ENCODE results near the gene NKD2.
"Not testable (repeated sequence)": the region's sequence is repeated elsewhere in the genome, so short reads cannot be mapped to it uniquely, and the experiment has no call there.

NKD2 gene

DNA sequence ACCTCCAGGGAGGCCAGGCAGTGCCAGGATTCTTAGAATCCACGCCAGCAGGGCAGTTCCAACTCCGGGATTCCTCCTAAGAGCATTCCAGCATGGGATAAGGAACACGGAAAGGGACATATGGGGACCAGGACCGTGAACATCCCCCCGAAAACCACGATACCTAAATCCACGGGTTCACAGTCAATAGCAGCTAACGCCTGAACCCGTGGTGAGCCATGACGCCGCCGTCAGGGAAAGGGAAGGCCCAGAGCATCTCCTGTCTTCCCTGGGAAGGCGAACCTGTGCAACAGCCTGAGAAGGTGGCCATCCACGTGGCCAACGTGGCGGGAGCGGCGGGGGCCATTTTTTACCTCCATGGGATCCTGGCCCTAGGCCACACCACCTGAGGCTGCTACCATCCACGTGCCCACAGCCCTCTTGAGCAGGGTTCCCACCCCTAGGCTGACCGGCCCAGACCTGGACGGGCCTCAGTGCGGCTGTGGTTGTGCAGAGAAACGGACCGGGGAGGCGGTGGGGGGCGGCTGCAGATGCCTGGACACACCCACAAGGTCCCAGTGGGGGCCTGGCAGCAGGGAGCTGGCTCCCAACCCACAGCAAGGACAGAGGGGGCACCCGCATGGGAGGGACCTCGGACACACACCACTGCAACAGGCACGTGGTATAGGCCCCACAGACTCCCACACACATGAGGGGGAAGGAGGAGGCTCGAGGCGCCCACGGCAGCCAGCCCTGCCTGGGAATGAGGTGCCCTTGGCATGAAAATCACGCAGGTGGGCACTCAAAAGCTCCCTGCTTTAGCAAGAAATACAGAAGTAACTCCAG is 60.5 kb downstream of the NKD2 start:
- DNase-seq (ENCODE audit: low read depth in 1 of 2, low spot score in 1 of 2), result no peak

DNA sequence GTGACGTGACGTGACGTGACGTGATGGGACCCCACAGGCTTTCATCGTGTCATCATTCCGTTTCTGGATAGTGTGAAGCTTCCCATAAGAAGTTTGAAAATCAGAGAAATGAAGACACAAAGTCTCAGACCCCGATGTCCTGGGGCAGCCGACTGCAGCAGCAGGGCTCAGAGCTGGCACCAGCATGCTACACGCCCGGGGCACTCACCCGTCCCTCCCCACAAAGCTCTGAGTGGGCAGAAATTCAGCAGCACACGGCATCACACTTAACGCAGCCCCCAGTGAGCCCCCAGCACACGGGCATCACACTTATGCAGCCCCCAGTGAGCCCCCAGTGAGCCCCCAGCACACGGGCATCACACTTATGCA is 61.1 kb downstream of the NKD2 start:
- DNase-seq (ENCODE audit: low read depth in 1 of 2, low spot score in 1 of 2), result no peak

GRCh38 chr5:1073239-1074102 is 64.9 kb downstream of the NKD2 start:
- no peak for DNase-seq (ENCODE audit: low read depth in 1 of 2, low spot score in 1 of 2)

DNA sequence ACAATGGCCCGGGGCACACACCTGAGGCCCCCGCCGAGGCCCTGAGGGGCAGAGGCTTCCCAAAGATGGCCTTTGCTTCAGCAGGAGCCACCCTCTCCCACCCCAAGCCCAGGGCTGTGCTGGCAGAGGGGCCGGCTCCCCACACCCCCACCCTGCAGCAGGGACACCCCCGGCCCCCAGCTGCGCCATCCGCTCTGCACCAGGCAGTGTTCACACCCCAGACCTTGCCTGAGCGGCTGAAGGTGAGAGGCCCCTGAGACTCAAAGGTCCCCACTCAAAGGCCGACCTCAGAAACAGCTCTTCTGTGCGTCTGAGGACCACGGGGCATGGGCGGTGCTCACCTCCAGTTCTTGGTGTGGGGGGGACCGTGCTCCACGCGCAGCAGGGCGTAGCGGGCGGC is 65.6 kb downstream of the NKD2 start:
- DNase-seq (ENCODE audit: low read depth in 1 of 2, low spot score in 1 of 2), result no peak

- no peak for DNase-seq (ENCODE audit: low read depth in 1 of 2, low spot score in 1 of 2)
These were observed 66.4 kb downstream of the NKD2 start for GRCh38 chr5:1074816-1075554.

- DNase-seq (ENCODE audit: low read depth in 1 of 2, low spot score in 1 of 2), result no peak
These were observed 66.9 kb downstream of the NKD2 start for GRCh38 chr5:1075555-1075881.

GRCh38 chr5:1075931-1076330 is 67.3 kb downstream of the NKD2 start:
- no peak for DNase-seq (ENCODE audit: low read depth in 1 of 2, low spot score in 1 of 2)

- no peak for DNase-seq (ENCODE audit: low read depth in 1 of 2, low spot score in 1 of 2)
These were observed 67.8 kb downstream of the NKD2 start for GRCh38 chr5:1076406-1076805.

DNA sequence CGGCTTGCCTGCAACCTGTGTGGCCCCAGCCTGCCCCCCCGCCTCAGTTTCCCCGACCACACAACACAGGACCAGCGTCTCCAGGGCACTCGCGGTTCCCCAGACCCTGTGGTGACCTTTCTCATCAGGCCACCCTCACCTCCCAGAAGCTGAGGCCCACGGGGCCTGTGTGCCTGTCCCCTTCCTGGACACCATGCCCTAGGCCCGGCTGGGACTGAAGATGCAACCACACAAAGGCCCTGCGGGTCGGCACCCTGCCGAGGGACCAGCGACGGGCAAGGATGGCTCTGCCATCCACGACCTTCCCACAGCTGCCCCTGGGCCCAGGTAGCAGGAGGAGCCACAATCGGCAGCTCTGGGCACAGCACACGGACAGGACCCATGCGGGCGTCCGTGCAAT is 68.4 kb downstream of the NKD2 start:
- DNase-seq (ENCODE audit: low read depth in 1 of 2, low spot score in 1 of 2), result no peak

DNA sequence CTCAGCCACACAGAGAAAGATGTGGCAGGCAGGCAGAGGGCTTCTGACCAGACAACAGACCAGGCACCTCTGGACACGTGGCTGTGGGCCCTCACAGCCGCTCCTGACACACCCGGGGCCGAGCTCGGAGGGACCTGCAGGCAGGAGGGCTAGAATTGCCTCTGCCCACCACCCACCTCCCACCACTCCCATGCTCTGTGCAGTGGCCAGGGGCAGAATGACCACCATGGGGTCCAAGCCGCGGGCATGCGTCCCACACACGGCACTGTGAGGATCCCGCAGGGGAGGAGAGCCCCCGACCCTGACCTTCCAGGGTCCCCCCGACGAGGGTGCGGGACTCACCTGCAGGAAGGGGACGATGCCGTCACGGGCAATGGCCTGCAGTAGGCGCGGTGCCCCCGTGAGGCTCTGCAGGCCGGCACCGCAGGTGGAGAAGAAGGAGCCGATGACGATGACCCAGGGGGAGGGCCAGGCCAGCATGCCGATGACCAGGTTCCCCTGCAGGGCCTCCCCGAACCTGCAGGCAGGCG is 69.0 kb downstream of the NKD2 start:
- no peak for DNase-seq (ENCODE audit: low read depth in 1 of 2, low spot score in 1 of 2)

- DNase-seq (ENCODE audit: low read depth in 1 of 2, low spot score in 1 of 2), result no peak
These were observed 69.6 kb downstream of the NKD2 start for GRCh38 chr5:1078206-1078605.

DNA sequence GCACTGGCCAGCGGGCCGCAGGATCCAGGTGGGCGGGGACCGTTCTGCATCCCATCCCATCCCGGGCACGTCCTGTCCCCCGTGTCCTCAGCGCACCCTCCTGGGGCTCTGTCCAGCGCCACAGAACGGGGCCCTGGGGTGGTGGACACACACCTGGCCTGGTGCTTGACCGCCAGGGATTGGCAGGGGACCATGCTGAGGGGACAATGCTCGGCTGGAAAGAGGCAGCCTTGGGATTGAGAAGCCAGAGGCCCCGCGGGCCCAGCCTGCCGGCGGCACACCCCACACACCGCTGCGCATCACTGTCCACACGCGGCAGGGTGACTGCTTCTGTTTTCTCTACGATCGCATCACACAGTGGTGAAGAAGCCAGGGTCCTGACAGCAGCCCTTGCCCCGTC is 70.2 kb downstream of the NKD2 start:
- no peak for DNase-seq (ENCODE audit: low read depth in 1 of 2, low spot score in 1 of 2)

DNA sequence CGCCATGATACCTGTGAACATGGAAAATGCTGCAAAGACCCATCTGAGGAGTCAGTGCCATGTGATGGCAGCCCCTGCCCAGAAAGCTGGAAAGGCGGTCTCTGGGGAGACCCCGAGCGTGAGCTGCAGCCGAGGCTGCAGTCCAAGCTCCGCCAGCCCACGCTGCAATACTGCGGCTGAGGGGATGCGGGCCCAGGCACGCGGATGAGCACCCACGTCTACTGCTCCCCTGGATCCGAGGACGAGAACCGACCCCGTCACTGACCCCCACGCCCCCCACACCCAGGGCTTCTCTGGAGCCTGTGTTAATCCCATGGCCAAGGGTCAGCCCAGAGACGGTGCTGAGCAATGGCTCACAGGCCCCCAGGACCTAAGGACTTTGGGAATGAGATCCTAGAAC is 70.9 kb downstream of the NKD2 start:
- DNase-seq (ENCODE audit: low read depth in 1 of 2, low spot score in 1 of 2), result no peak

DNA sequence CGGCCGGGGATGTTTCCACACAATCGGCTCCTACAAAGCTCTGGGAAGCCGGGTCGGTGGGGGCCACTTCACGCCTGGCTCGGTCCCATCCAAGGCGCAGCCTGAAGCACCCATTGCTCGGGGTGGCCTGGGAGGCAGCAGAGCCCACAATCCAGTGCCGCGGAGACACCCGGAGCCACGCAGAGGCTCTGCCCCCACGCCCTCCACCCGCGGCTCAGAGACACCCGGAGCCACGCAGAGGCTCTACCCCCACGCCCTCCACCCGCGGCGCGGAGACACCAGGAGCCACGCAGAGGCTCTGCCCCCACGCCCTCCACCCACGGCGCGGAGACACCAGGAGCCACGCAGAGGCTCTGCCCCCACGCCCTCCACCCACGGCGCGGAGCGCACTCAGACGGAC is 71.4 kb downstream of the NKD2 start:
- DNase-seq (ENCODE audit: low read depth in 1 of 2, low spot score in 1 of 2), result no peak

- DNase-seq (ENCODE audit: low read depth in 1 of 2, low spot score in 1 of 2), result no peak
These were observed 71.8 kb downstream of the NKD2 start for GRCh38 chr5:1080432-1080831.

DNA sequence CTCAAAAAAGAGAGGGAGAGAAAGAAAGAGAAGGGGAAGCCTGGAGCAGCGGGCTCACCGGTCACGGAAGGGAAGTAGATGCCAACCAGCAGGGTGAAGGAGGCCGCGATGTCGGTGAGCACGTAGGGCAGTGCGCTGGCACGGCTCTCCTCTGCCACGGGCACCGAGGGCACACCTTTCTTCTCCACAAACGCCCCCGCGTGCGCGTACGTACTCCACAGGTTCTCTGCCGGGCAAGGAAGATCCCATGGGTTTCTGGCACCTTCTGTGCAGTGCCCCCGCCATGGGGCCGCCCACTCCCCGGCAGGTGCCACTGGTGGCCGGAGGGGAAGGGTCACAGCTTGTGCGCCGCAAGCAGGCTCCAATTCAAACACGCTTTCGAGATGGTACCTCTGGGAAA is 72.9 kb downstream of the NKD2 start:
- no peak for DNase-seq (ENCODE audit: low read depth in 1 of 2, low spot score in 1 of 2)

GRCh38 chr5:1083026-1083425 is 74.4 kb downstream of the NKD2 start:
- not testable (repeated sequence) for DNase-seq (ENCODE audit: low read depth in 1 of 2, low spot score in 1 of 2)

- no peak for DNase-seq (ENCODE audit: low read depth in 1 of 2, low spot score in 1 of 2)
These were observed 75.4 kb downstream of the NKD2 start for GRCh38 chr5:1083823-1084605.

GRCh38 chr5:1085391-1085790 is 76.8 kb downstream of the NKD2 start:
- no peak for DNase-seq (ENCODE audit: low read depth in 1 of 2, low spot score in 1 of 2)

DNA sequence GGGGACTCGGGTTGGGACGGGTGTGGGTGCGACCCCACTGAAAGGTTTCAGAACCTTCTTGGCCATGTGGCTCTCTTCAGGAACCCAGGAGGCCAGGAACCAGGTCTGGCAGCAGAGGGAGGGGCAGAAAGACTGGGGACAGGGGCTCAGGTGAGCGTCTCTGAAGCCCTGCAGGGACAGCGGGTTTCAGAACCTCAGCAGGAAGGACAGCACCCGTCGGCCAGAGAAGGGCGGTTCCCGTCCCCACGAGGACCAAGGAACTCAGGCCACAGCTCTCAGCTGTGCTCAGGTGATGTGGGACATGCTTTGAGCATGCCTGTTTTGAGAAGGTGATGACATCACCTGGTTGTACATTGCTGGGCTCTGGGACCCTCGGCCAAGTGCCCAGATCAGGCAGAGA is 77.5 kb downstream of the NKD2 start:
- DNase-seq (ENCODE audit: low read depth in 1 of 2, low spot score in 1 of 2), result no peak

- no peak for DNase-seq (ENCODE audit: low read depth in 1 of 2, low spot score in 1 of 2)
These were observed 78.3 kb downstream of the NKD2 start for GRCh38 chr5:1086871-1087270.
